Measurements from ENCODE around the gene FHDC1. TPM values are rescaled to one million over a fixed set of nuclear protein-coding genes. Genes with fewer than 3 reads are reported as not detected.

Gene FHDC1
- total RNA-seq, 1 donor from 2014 or later, result 2.1 TPM

DNA sequence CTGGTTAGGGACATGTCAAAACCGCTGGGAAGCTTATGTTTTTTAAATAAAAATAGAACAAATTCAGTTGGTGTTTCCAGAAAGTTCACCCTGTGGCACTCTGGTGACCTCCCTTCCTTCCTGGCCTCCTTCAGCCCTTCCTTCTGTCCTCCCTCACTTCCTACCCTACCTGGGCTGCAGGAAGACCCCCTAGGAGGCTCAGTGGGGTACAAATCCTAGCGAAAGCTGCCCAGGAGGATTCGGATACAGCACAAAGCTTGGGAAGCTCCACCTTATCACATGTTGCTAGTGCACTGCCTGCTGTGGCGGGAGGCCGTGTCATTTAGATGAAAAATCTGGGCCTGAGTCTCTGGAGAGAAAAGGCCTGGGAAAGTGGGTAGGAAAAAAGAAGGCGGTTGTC is 60.5 kb downstream of the FHDC1 start:
- TF ChIP-seq, protein P1, sequence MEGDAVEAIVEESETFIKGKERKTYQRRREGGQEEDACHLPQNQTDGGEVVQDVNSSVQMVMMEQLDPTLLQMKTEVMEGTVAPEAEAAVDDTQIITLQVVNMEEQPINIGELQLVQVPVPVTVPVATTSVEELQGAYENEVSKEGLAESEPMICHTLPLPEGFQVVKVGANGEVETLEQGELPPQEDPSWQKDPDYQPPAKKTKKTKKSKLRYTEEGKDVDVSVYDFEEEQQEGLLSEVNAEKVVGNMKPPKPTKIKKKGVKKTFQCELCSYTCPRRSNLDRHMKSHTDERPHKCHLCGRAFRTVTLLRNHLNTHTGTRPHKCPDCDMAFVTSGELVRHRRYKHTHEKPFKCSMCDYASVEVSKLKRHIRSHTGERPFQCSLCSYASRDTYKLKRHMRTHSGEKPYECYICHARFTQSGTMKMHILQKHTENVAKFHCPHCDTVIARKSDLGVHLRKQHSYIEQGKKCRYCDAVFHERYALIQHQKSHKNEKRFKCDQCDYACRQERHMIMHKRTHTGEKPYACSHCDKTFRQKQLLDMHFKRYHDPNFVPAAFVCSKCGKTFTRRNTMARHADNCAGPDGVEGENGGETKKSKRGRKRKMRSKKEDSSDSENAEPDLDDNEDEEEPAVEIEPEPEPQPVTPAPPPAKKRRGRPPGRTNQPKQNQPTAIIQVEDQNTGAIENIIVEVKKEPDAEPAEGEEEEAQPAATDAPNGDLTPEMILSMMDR (conservative IDR thresholded peaks at IDR 0.05; ENCODE audit: low read depth, low read length), result no peak
- no peak for DNase-seq (ENCODE audit: low read depth)
- no peak overlapping the region for H3K4me3 ChIP-seq (ENCODE audit: low read depth, low read length)

DNA sequence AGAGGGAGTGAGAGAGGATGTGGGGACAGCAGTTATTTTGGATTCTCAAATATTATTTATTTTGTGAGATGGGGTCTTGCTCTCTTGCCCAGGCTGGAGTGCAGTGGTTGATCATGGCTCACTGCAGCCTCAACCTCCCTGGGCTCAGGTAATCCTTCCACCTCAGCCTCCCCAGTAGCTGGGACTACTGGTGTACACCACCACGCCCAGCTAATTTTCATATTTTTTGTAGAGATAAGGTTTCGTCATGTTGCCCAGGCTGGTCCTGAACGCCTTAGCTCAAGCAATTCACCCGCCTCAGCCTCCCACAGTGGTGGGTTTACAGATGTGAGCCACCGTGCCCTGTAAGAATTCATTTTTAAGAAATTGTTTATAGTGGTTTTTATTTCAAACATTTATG is 61.2 kb downstream of the FHDC1 start:
- TF ChIP-seq, protein P1 (conservative IDR thresholded peaks at IDR 0.05; ENCODE audit: low read depth, low read length), result no peak
- no peak overlapping the region for H3K4me3 ChIP-seq (ENCODE audit: low read depth, low read length)
- no peak for DNase-seq (ENCODE audit: low read depth)

DNA sequence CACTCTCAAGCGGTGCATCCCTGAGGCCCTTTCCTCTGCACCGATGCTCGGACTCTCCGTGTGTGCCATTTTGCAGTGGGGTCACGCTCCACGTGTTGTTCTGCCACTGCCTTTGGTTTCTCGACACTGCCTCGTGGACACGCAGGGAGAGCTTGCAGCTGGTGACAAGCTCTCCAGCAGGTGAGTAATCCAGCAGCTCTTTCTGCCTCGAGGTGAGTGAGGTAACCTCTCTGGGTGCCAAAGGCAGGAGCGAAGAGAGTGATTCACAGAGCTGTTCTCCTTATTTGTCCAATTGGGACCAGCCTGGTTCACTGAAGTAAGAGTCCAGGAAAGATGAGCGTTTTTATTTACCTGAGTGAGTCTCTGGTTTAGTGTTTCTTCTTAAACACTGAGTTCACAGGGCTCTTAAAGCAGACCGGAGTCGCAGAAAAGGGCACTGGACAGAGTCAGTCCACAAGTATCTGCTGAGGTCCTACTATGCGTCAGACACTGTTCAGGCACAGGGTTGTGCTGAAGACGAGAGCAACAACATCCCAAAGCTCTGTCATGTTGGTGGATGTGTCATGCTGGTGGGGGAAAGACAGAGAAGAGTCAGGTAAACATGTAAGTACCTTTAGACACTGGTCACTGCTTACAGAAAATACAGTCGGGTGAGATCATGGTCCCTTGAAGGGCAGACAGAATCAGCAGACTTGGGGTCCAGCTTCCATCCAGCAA is 61.8 kb downstream of the FHDC1 start:
- peak; percentile 84 for DNase-seq (ENCODE audit: low read depth)
- TF ChIP-seq, protein P1 (conservative IDR thresholded peaks at IDR 0.05; ENCODE audit: low read depth, low read length), result no peak

DNA sequence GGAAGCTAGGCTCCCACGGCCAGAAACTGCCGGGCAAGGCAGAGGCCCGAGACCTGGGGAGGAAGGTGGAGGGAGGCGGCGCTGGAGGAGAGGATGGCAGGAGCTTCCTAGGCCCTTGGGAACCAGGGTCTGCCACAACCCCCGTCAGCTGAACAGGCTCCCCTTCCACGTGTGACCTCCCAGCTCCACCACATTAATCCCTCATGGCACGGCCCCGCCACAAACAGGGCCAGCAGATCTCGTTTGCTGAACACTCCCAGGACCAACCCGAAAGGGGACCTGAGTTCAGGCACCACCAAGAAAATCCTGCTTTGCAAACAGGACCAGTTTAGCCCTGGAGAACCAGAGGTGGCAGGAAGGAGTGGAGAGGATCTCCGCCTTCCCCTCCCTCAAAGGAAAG is 62.7 kb downstream of the FHDC1 start:
- TF ChIP-seq, protein P1 (conservative IDR thresholded peaks at IDR 0.05; ENCODE audit: low read depth, low read length), result no peak
- DNase-seq (ENCODE audit: low read depth), result no peak
- no peak overlapping the region for H3K4me3 ChIP-seq (ENCODE audit: low read depth, low read length)

More for the DNA sequence above, 61.8 kb downstream of the FHDC1 start:
- H3K4me3 ChIP-seq (ENCODE audit: low read depth, low read length), result no peak overlapping the region

DNA sequence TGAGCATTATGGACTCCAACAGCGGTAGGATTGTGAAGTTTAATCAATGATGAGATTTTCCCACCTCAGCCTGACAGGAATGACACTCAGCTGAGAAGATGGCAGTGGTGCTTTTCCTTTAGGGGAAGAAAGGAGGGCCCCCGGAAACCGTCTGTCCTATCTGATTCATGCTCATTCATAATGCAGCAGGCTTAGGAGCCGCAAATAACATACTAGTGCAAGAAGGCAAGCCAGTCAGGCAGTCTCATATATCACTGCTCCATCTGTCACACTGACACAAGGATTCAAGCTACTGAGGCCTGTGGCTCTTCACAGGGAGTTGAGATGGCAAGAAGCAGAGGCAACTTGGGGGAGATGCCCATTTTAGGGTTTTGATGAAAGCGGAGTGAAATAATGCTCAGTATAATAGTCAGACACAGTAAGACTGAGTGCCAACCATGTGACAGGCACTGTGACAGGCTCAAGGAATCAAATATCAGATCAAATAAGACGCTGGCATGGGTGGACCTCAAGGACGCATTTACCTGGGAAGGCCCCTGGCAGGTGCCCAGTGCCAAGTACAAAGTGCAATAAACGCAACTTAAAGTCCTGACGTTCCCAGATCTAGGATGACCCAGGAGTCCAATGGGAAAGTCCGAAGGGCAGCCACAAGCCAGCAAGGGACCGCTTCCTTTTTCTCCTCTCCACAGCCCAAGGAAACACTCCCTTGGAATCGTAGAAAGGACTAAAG is 63.4 kb downstream of the FHDC1 start:
- TF ChIP-seq, protein P1 (conservative IDR thresholded peaks at IDR 0.05; ENCODE audit: low read depth, low read length), result no peak
- DNase-seq (ENCODE audit: low read depth), result no peak
- H3K4me3 ChIP-seq (ENCODE audit: low read depth, low read length), result no peak overlapping the region

DNA sequence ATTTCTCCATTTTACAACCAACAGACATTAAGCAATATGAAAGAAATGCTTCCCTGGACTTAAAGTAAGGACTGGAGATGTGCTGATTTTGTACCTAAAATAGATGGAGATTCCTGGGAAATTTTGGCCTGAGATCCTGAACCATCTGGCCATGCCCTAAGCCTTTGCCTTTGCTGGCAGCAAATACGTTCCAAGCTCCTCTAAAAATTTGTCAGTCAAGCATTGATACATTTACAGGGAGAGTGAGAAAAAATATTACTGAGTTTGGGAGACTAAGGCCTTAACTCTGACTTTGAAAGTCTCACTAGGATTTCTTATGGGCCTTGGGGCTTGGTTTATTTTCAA is 63.9 kb downstream of the FHDC1 start:
- no peak for DNase-seq (ENCODE audit: low read depth)
- TF ChIP-seq, protein P1 (conservative IDR thresholded peaks at IDR 0.05; ENCODE audit: low read depth, low read length), result no peak
- no peak overlapping the region for H3K4me3 ChIP-seq (ENCODE audit: low read depth, low read length)
